Fibroblast of skin of abdomen (primary cell): Measurements from ENCODE around the gene RIC3.

ENCODE experiments used
- DNase-seq: peaks from one replicate; pipeline ENCODE4 v3.0.0-alpha.2; 2013

RIC3 gene

DNA sequence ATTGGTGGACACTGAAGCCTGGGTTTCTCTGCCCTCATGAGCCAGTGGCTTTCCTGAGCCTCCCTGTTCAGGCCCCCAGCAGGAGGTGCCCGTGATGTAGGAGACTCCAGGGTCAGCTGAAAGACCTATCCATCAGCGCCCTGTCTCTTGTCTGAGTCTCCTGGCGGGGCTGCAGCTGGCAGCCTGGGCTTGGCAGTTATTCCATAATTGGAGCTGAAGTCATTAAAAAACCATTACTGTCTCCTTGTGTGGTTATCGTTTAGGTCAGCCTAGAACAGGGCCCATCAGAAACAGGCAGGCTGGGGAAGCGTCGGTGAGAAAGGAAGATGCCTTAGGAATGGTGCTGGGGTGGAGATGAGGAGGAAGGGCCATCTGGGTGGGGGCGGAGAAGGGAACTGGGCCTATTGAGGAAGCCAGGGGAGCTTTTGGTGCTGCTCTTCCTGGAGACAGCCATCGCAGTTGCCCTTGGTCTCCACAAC, 82.8 kb downstream of the RIC3 start:
- DNase-seq: peak; percentile 16

GRCh38 chr11:8085011-8085645, 83.7 kb downstream of the RIC3 start:
- no peak for DNase-seq

GRCh38 chr11:8084352-8084751, 84.5 kb downstream of the RIC3 start:
- no peak for DNase-seq

DNA sequence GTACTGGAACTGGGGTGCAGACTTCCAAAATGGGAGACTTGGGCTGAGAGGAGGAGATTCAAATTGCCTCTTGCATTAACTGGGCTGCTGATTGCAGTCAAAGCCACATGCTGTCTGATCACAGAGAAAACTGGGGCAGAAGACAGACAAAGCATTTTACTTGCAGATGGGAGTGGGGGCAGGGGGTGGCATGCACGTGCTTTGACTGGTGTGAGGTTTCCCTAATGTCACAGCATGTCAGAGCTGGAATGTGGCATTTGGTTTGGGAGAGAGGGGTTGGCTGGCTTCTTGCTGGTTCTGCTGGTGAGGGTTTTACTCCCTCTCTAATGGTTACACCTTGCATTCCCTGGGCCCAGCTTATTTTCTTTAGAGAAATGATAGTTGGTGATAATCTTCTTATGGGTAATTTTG, 84.9 kb downstream of the RIC3 start:
- DNase-seq: no peak

GRCh38 chr11:8083088-8083395, 85.8 kb downstream of the RIC3 start:
- no peak for DNase-seq

DNA sequence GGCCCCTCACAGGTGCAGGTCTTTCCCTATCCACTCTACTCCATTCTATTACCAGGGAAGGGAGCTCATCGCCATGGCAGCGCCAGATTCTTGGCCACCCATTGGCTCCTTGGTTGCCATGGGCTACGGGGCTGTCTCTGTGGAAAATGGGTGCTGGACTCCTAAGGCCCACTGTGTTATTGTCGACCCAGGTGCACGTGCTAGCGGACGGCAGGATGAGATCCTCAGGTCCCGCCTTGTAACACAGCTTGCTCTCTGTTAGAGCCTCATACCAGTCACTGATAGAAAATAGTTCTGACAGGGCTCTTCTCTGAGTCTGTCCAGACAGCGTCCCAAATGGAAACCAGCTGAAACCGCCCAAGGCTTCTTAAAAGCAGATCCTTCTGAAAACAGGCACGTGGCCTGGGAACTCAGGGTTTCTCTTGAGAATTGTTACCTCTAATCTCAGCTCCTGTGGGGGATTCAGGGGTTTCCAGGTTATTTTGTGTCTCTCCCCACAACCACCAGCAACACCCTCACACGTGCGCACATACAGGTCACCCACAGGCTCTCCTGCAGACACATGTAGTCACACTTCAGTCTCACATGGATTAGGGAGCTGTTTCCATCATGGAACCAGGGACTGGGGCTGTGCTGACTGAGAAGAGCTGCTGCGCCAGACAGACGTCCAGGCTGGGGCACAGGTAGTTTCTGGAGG, 86.3 kb downstream of the RIC3 start:
- peak; percentile 39 for DNase-seq

- peak; percentile 9 for DNase-seq
Measured at GRCh38 chr11:8081591-8082250, 87.1 kb downstream of the RIC3 start.

GRCh38 chr11:8080674-8081590, 87.9 kb downstream of the RIC3 start, which contains the start of gene TUB:
TSS of gene TUB (plus strand) at chr11:8081211. CDS start at chr11:8081511, 300 bp downstream.
- peak; percentile 35 for DNase-seq

DNA sequence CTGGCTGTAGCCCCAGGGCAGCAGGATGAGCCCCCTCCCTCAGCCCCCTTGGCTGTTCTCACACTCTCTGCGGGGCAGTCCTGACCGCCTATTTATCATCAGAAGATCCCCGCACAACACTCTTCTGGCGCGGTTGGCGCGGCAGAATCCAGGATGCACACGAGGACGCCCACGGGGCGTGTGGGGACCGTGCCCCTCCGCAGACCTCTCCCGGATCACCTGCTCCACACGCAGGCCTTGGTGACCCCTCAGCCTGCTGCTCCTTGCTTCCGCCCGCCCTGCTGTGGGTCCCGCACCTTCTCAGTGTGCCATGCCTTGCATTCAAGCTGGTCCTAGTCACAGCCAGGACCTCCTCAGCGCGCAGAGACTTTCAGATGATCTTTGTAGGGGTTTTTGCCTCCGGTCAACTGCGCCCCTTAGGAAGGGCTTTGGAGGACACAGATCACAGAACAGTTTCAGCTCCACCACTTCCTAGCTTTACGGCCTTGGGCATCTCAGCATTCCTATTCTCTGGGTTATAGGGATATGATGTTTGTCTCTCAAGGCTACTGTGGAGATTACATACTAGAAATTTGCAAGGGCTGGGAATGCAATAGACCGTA, 88.7 kb downstream of the RIC3 start:
- DNase-seq: no peak

GRCh38 chr11:8079111-8079675, 89.6 kb downstream of the RIC3 start:
- no peak for DNase-seq

- no peak for DNase-seq
Measured at GRCh38 chr11:8075119-8075726, 93.6 kb downstream of the RIC3 start.

DNA sequence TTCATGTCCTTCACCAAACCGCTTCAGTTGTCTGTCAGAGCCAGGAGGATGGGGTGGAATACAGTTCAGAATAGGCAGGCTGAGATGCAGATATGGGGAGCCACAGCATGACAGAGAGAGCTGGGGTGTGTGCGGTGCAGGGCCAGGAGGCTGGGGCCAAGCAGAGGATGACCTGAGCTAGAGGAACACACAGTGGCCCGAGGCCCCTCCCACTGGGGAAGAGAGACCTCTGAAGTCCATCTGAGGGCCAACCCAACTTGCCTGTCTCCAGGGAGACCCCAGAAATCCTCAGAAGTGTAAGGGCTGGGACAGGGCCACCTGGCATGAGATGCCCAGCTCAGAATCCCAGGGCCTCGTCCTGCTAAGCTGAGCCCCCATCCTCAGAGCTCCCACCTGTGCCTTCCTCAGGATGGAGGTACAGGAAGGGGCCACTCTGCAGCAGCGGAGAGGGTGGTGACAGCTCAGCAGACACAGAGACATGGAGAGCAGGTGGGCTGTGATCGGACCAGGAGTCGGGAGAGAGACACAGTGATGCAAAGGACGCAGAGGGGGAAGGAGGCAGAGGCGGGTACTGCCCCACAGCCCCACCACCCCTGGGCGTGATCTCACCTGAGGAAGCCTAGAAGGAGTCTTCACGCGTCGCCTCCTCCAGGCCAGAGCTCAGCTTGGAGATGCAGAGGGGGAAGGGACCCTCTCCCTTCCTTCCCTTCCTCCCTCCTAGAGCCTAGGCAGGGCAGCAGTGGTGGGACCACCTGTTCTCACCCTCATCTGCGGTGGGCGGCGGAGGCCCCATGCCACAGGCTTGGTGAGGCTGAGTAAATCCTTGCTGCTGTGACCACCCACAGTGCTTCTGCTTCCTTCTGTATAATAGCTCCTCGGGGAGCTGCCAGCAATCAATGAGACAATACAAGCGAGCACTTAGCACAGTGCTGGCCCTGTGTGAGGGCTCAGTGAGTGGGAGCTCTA, 96.9 kb downstream of the RIC3 start:
- DNase-seq: no peak

GRCh38 chr11:8070417-8071115, 98.3 kb downstream of the RIC3 start:
- peak; percentile 42 for DNase-seq

- no peak for DNase-seq
Measured at GRCh38 chr11:8069771-8070170, 99.1 kb downstream of the RIC3 start.

- DNase-seq: peak; percentile 88
Measured at GRCh38 chr11:8068605-8069221, 100.1 kb downstream of the RIC3 start.

DNA sequence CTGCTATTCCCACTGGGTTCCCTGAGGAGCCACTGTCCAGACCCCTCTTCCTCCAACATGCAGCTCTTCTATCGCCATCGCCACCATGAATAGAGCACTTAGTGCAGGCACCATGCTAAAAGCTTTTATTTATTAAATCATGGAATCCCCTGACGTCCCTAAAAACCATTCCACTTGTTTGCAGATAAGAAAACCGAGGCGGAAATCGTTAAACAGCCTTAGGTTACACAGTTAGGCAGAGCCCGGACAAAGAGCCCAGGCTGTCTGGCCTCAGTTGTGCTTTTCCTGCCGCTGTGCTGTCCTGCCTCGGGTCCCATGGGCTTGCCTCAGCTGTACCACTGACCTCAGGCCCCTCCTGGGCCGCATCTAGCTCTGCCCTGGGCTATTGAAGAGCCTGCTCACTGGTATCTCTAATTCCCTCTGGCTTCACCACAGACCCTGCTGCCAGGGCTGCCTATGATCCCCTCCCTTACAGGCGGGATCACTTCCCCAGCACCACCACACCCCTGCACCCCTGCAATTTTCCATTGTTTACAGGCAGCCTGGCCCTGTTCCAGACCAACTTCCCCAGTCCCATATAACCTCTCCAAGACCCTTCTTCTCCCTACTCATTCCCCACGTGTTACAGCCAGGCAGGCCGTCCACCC, 100.8 kb downstream of the RIC3 start:
- DNase-seq: no peak

DNA sequence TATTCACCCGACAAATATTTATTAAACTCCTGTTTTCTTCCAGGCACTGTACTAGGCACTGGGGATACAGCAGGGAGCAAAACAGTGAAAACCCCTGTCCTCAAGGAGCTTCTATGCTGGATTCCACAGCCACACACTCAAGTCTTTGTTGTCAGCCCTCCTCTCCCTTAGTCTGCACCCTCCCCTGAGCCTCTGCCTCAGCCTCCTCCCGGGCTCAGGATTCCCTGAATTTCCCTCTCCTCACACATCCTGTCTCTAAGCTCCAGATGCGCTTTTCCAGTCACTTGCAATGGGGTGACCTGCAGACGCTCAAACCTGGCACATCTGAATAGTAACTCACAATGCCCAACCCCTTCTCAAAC, 101.3 kb downstream of the RIC3 start:
- DNase-seq: no peak

DNA sequence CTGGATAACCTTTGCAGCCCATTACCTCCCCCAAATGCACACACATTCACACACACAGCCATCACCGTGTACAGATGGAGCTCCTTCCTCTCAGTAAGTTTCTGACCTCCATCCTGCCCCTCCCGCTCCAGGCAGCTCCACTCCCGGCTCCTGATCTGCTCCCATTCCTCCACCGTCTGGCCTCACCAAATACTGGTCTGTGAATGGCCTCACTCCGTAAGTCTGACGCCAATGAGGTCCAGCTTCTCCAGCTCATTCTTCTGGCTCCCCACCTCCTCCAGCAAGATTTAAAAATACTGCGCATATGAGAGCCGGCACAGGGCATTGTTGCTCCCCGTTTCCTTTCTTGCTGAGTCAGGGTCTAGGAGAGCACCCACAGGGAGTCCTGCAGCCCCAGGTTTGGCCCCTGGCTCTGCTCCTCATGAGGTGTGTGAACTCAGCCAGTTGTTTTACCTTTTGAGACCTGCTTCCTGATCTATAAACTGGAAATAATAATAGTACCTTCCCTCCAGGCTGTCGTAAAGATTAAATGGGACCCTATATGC, 101.8 kb downstream of the RIC3 start:
- DNase-seq: peak; percentile 21
